ENCODE data around the gene C10orf88. TPM values are rescaled to one million over a fixed set of nuclear protein-coding genes. Genes with fewer than 3 reads are reported as not detected.

C10orf88 gene
- polyA plus RNA-seq, 1 donor (not counting 4 experiments of a cell fraction or from before 2014, with no cell fraction given) = 8.4 TPM

DNA sequence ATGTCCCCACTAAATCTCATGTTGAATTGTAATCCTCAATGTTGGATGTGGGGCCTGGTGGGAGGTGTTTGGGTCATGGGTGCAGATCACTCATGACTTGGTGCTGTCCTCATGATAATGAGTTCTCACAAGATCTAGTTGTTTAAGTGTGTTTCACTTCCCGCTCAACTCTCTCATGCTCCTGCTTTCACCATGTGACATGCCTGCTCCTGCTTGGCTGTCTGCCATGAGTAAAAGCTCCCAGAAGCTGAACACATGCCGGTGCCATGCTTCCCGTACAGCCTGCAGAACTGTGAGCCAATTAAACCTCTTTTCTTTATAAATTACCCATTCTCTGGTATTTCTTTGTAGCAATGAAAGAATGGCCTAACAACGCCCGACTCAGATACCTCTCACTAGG, 20.0 kb upstream of the C10orf88 start:
- Histone ChIP-seq H3K9me3 (ENCODE audit: control insufficient read depth, low read depth, low read length) (no peaks in the 10 kb centered on the region), H2AFZ (ENCODE audit: control insufficient read depth, low read length) (no peak overlapping the region), H3K4me2 (ENCODE audit: control insufficient read depth, extremely low read depth, insufficient read depth, low read depth, low read length) (no peak overlapping the region), H3K27me3 (ENCODE audit: control insufficient read depth, extremely low read depth, insufficient read depth, low read length) (peaks cover 4% of the 10 kb centered on the region), H3K4me1 (ENCODE audit: control insufficient read depth, extremely low read depth, insufficient read depth, low read length) (no peaks in the 10 kb centered on the region), H3K36me3 (ENCODE audit: control insufficient read depth in 2 of 2, extremely low read depth in 1 of 2, insufficient read depth in 2 of 2, low read length in 2 of 2) (no peaks in the 10 kb centered on the region), H3K79me2 (ENCODE audit: control insufficient read depth, insufficient read depth, low read length) (no peaks in the 10 kb centered on the region), H3K9ac (ENCODE audit: control insufficient read depth, extremely low read depth, insufficient read depth, low read length) (no peak overlapping the region), H3K9me1 (ENCODE audit: control insufficient read depth, extremely low read depth, insufficient read depth, low read length) (no peaks in the 10 kb centered on the region), H3K4me3 (ENCODE audit: control insufficient read depth in 2 of 3, extremely low read depth in 1 of 3, insufficient read depth in 2 of 3, low read depth in 1 of 3, low read length in 3 of 3) (no peak overlapping the region), H3K27ac (ENCODE audit: control insufficient read depth, insufficient read depth, low read length) (no peak overlapping the region), H4K20me1 (ENCODE audit: control insufficient read depth, extremely low read depth, insufficient read depth, low read length) (no peaks in the 10 kb centered on the region)
- no peak for DNase-seq (ENCODE audit: low read depth, low spot score)
- FAIRE-seq = no peak
- dilution Hi-C loops (cut with MboI; ENCODE audit: extremely low pct_ligation_motif_present, low sequenced_read_pairs) = no loop called here
- no peak for TF ChIP-seq EZH2 (IDR thresholded peaks at IDR 0.05; ENCODE audit: low read length)
- TF ChIP-seq, protein P1, sequence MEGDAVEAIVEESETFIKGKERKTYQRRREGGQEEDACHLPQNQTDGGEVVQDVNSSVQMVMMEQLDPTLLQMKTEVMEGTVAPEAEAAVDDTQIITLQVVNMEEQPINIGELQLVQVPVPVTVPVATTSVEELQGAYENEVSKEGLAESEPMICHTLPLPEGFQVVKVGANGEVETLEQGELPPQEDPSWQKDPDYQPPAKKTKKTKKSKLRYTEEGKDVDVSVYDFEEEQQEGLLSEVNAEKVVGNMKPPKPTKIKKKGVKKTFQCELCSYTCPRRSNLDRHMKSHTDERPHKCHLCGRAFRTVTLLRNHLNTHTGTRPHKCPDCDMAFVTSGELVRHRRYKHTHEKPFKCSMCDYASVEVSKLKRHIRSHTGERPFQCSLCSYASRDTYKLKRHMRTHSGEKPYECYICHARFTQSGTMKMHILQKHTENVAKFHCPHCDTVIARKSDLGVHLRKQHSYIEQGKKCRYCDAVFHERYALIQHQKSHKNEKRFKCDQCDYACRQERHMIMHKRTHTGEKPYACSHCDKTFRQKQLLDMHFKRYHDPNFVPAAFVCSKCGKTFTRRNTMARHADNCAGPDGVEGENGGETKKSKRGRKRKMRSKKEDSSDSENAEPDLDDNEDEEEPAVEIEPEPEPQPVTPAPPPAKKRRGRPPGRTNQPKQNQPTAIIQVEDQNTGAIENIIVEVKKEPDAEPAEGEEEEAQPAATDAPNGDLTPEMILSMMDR (optimal IDR thresholded peaks at IDR 0.05 in 1 of 3, IDR thresholded peaks at IDR 0.05 in 1 of 3, conservative IDR thresholded peaks at IDR 0.05 in 1 of 3; ENCODE audit: extremely low read depth in 1 of 3, insufficient read depth in 2 of 3, low read length in 3 of 3) = no peak

DNA sequence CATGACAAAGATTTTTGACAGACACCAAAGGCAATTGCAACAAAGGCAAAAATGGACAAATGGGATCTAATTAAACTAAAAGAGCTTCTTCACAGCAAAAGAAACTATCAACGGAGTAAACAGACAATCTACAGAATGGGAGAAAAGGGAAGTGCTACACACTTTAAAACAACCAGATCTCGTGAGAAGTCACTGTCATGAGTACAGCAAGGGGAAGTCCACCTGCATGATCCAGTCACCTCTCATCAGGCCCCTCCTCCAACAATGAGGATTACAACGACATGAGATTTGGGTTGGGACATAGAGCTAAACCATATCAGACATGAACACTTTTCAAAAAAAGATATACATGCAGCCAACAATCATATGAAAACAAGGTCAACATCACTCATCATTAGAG, 14.7 kb upstream of the C10orf88 start:
- H3K4me3 ChIP-seq (ENCODE audit: control insufficient read depth in 2 of 3, extremely low read depth in 1 of 3, insufficient read depth in 2 of 3, low read depth in 1 of 3, low read length in 3 of 3) = no peak overlapping the region
- H3K9ac ChIP-seq (ENCODE audit: control insufficient read depth, extremely low read depth, insufficient read depth, low read length) = no peak overlapping the region
- TF ChIP-seq EZH2 (IDR thresholded peaks at IDR 0.05; ENCODE audit: low read length) = no peak
- TF ChIP-seq, protein P1 (optimal IDR thresholded peaks at IDR 0.05 in 1 of 3, IDR thresholded peaks at IDR 0.05 in 1 of 3, conservative IDR thresholded peaks at IDR 0.05 in 1 of 3; ENCODE audit: extremely low read depth in 1 of 3, insufficient read depth in 2 of 3, low read length in 3 of 3) = no peak
- no peak overlapping the region for H3K27ac ChIP-seq (ENCODE audit: control insufficient read depth, insufficient read depth, low read length)
- H3K36me3 ChIP-seq (ENCODE audit: control insufficient read depth in 2 of 2, extremely low read depth in 1 of 2, insufficient read depth in 2 of 2, low read length in 2 of 2) = no peaks in the 10 kb centered on the region
- H2AFZ ChIP-seq (ENCODE audit: control insufficient read depth, low read length) = no peak overlapping the region
- no peaks in the 10 kb centered on the region for H3K4me1 ChIP-seq (ENCODE audit: control insufficient read depth, extremely low read depth, insufficient read depth, low read length)
- DNase-seq (ENCODE audit: low read depth, low spot score) (no peak), FAIRE-seq (no peak)
- H3K79me2 ChIP-seq (ENCODE audit: control insufficient read depth, insufficient read depth, low read length) = no peaks in the 10 kb centered on the region
- H3K9me1 ChIP-seq (ENCODE audit: control insufficient read depth, extremely low read depth, insufficient read depth, low read length) = no peaks in the 10 kb centered on the region
- no peak overlapping the region for H3K4me2 ChIP-seq (ENCODE audit: control insufficient read depth, extremely low read depth, insufficient read depth, low read depth, low read length)
- dilution Hi-C loops (cut with MboI; ENCODE audit: extremely low pct_ligation_motif_present, low sequenced_read_pairs) = no loop called here
- H3K9me3 ChIP-seq (ENCODE audit: control insufficient read depth, low read depth, low read length) = no peaks in the 10 kb centered on the region
- H3K27me3 ChIP-seq (ENCODE audit: control insufficient read depth, extremely low read depth, insufficient read depth, low read length) = peaks cover 4% of the 10 kb centered on the region
- no peaks in the 10 kb centered on the region for H4K20me1 ChIP-seq (ENCODE audit: control insufficient read depth, extremely low read depth, insufficient read depth, low read length)

Data from keratinocyte (primary cell).